Hematopoietic multipotent progenitor cell (in vitro differentiated cells): ENCODE data around the gene C22orf39. TPM values are rescaled to one million over a fixed set of nuclear protein-coding genes. Genes with fewer than 3 reads are reported as not detected.

ENCODE experiments used
- DNase-seq, 3 donors: peaks; one replicate each; pipeline ENCODE4 v3.0.0-alpha.2; 2011 to 2015; ENCODE audit warnings: low read depth in 2 of 3, low spot score in 2 of 3
- total RNA-seq: library from RNA; depleted of rRNA; stranded (reverse); fragments of >200 nt; gene quantifications from one replicate; pipeline ENCODE4 v1.2.3, GENCODE V29; 2012

The C22orf39 gene
- total RNA-seq, 1 donor, result 58.7 TPM

- no peak for DNase-seq
Observed at GRCh38 chr22:19405652-19406051, 41.9 kb downstream of the C22orf39 start.

- DNase-seq, result no peak
Observed at GRCh38 chr22:19405133-19405532, 42.4 kb downstream of the C22orf39 start.

GRCh38 chr22:19404676-19405075 lies 42.8 kb downstream of the C22orf39 start:
- DNase-seq, result no peak

GRCh38 chr22:19402642-19403191 lies 44.8 kb downstream of the C22orf39 start:
- DNase-seq, result no peak

GRCh38 chr22:19401483-19401882 lies 46.0 kb downstream of the C22orf39 start:
- DNase-seq, result no peak

- DNase-seq, result no peak
Observed at GRCh38 chr22:19400881-19401280, 46.6 kb downstream of the C22orf39 start.

- no peak for DNase-seq
Observed at GRCh38 chr22:19398652-19399051, 48.9 kb downstream of the C22orf39 start.

- no peak for DNase-seq
Observed at GRCh38 chr22:19398206-19398605, 49.3 kb downstream of the C22orf39 start.

GRCh38 chr22:19397734-19398104 lies 49.8 kb downstream of the C22orf39 start:
- no peak for DNase-seq

- peak in 2 of 3 donors; percentile 15 to 25 for DNase-seq
Observed at GRCh38 chr22:19396934-19397733, 50.4 kb downstream of the C22orf39 start.

GRCh38 chr22:19396561-19396933 lies 51.0 kb downstream of the C22orf39 start:
- no peak for DNase-seq

- no peak for DNase-seq
Observed at GRCh38 chr22:19395276-19395675, 52.2 kb downstream of the C22orf39 start.

- no peak for DNase-seq
Observed at GRCh38 chr22:19394274-19395050, 53.0 kb downstream of the C22orf39 start.

GRCh38 chr22:19393704-19394103 lies 53.8 kb downstream of the C22orf39 start:
- no peak for DNase-seq

Other genes with a start within 250 kb of the C22orf39 start
- gene CLTCL1, start 156.0 kb downstream of the C22orf39 start, total RNA-seq, result 1.6 TPM
- 27.2 TPM for gene HIRA, start 16.0 kb downstream of the C22orf39 start, total RNA-seq
- 10.0 TPM for gene MRPL40, start 15.2 kb downstream of the C22orf39 start, total RNA-seq
- gene UFD1, start 31.5 kb upstream of the C22orf39 start, total RNA-seq, result 36.9 TPM
- 8.9 TPM for gene CDC45, start 32.2 kb upstream of the C22orf39 start, total RNA-seq
- 9.4 TPM for gene CLDN5, start 76.7 kb upstream of the C22orf39 start, total RNA-seq